GM23338 (cell line): ENCODE results near the gene UBA1. TPM values are rescaled to one million over a fixed set of nuclear protein-coding genes. Genes with fewer than 3 reads are reported as not detected.
A peak's percentile ranks its signal among the peaks of the same experiment; 100 is the strongest.

Experiments used
- ATAC-seq: fragments of 200-7000 bp; cut with Tn5 transposase; 3 replicates; pipeline ENCODE4 v1.9.1; 2020
- DNase-seq: peaks from one replicate; pipeline ENCODE4 v3.0.0-alpha.2; 2015; ENCODE audit warnings: low spot score
- H2AFZ ChIP-seq: fragments of 200-600 bp; sonication (generic); 2 replicates; pipeline ENCODE4 v1.8.0; 2016; ENCODE audit warnings: antibody characterized with exemption, mild to moderate bottlenecking, moderate library complexity
- H3F3A ChIP-seq: fragments of 200-600 bp; sonication (generic); replicated peaks from 2 replicates; pipeline ENCODE4 v1.8.0; 2017; ENCODE audit warnings: antibody characterized with exemption, mixed run types, low read depth
- H3K27ac ChIP-seq: fragments of 200-600 bp; sonication (generic); 2 replicates; pipeline ENCODE4 v1.6.1; 2016; ENCODE audit warnings: low read depth
- H3K27me3 ChIP-seq: fragments of 200-600 bp; sonication (generic); 2 replicates; pipeline ENCODE4 v1.8.0; 2016; ENCODE audit warnings: mild to moderate bottlenecking, mixed run types, moderate library complexity; ENCODE audit not compliant: insufficient read depth
- H3K36me3 ChIP-seq: fragments of 200-600 bp; sonication (generic); 2 replicates; pipeline ENCODE4 v1.8.0; 2016; ENCODE audit warnings: mild to moderate bottlenecking; ENCODE audit not compliant: insufficient read depth
- H3K4me1 ChIP-seq: fragments of 200-600 bp; sonication (generic); 2 replicates; pipeline ENCODE4 v1.8.0; 2016; ENCODE audit warnings: mild to moderate bottlenecking, moderate library complexity; ENCODE audit not compliant: insufficient read depth
- H3K4me2 ChIP-seq: fragments of 200-600 bp; sonication (generic); 2 replicates; pipeline ENCODE4 v1.7.1; 2017; ENCODE audit warnings: mixed run types
- H3K4me3 ChIP-seq: fragments of 200-600 bp; sonication (generic); 2 replicates; pipeline ENCODE4 v1.6.1; 2016; ENCODE audit warnings: mixed run types
- H3K79me2 ChIP-seq: fragments of 200-600 bp; sonication (generic); replicated peaks from 2 replicates; pipeline ENCODE4 v1.8.0; 2017; ENCODE audit warnings: mild to moderate bottlenecking; ENCODE audit not compliant: insufficient read depth
- H3K9me2 ChIP-seq: fragments of 200-600 bp; sonication (generic); 2 replicates; pipeline ENCODE4 v1.8.0; 2017; ENCODE audit not compliant: insufficient read depth
- H4K20me1 ChIP-seq: fragments of 200-600 bp; sonication (generic); replicated peaks from 2 replicates; pipeline ENCODE4 v1.8.0; 2017; ENCODE audit warnings: mild to moderate bottlenecking; ENCODE audit not compliant: insufficient read depth
- H3K27ac Mint-ChIP-seq: 2 replicates; pipeline ENCODE4 v1.8.0; 2020; ENCODE audit warnings: inconsistent platforms, mild to moderate bottlenecking, moderate library complexity, mixed read lengths
- H3K27me3 Mint-ChIP-seq: 3 replicates; pipeline ENCODE4 v1.8.0; 2022; ENCODE audit warnings: low read depth, mild to moderate bottlenecking, moderate library complexity, mixed read lengths, inconsistent platforms; ENCODE audit not compliant: insufficient read depth, poor library complexity
- H3K36me3 Mint-ChIP-seq: 3 replicates; pipeline ENCODE4 v1.8.0; 2021; ENCODE audit warnings: low read depth, mild to moderate bottlenecking, inconsistent platforms, moderate library complexity, mixed read lengths
- H3K4me1 Mint-ChIP-seq: 3 replicates; pipeline ENCODE4 v1.8.0; 2020; ENCODE audit warnings: mild to moderate bottlenecking, inconsistent platforms, mixed read lengths
- H3K4me3 Mint-ChIP-seq: 3 replicates; pipeline ENCODE4 v1.8.0; 2021; ENCODE audit warnings: moderate library complexity, mild to moderate bottlenecking, inconsistent platforms, mixed read lengths
- H3K9me3 Mint-ChIP-seq: 3 replicates; pipeline ENCODE4 v1.8.0; 2020; ENCODE audit warnings: moderate library complexity, mild to moderate bottlenecking, inconsistent platforms, mixed read lengths
- CREB1 ChIP-seq: fragments of 250-450 bp; sonication (Bioruptor Pico); IDR thresholded peaks from 2 replicates; pipeline ENCODE4 v1.5.0; 2020; ENCODE audit warnings: low read depth, mild to moderate bottlenecking, moderate library complexity
- polyA plus RNA-seq: library from polyadenylated mRNA; unstranded; fragments of >200 nt; fragmentation: Nextera tagmentation; extraction: Ambion mirVana; gene quantifications from 2 replicates; pipeline ENCODE4 v1.2.1, GENCODE V29; 2016
- total RNA-seq: library from RNA; depleted of rRNA; stranded (reverse); fragments of >200 nt; shearing (Covaris generic); gene quantifications from 2 replicates; pipeline ENCODE4 v1.2.3, GENCODE V29; 2014
- TF ChIP-seq, protein P1 (sequence below): fragments of 250-450 bp; sonication (Bioruptor Pico); IDR thresholded peaks from 2 replicates; pipeline ENCODE4 v1.5.0; 2020; ENCODE audit warnings: mild to moderate bottlenecking, moderate library complexity

UBA1 gene
- total and polyA plus RNA-seq, 2 experiments from 2014 or later: 104 to 377 TPM

DNA sequence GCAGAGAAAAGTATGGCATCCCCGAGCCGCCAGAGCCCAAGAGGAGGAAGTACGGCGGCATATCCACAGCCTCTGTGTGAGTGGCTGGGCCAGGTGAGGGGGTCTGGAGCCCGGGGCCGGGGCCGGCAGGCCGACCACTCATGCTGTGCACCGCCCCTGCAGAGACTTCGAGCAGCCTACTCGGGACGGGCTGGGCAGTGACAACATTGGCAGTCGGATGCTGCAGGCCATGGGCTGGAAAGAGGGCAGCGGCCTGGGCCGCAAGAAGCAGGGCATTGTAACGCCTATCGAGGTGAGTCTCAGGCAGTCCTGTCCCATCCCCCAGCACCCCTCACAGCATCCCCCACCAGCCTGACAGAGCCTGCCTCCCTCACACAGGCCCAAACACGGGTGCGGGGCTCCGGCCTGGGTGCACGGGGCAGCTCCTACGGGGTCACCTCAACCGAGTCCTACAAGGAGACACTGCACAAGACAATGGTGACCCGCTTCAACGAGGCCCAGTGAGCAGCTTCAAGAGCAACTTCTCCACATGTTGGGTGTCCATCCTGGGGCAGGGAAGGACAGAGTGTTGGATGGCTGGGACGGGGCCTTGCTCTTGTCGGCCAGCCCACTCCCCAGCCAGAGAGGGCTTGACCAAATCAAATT lies 7.4 kb upstream of the UBA1 start (continued):
- TF ChIP-seq, protein P1, sequence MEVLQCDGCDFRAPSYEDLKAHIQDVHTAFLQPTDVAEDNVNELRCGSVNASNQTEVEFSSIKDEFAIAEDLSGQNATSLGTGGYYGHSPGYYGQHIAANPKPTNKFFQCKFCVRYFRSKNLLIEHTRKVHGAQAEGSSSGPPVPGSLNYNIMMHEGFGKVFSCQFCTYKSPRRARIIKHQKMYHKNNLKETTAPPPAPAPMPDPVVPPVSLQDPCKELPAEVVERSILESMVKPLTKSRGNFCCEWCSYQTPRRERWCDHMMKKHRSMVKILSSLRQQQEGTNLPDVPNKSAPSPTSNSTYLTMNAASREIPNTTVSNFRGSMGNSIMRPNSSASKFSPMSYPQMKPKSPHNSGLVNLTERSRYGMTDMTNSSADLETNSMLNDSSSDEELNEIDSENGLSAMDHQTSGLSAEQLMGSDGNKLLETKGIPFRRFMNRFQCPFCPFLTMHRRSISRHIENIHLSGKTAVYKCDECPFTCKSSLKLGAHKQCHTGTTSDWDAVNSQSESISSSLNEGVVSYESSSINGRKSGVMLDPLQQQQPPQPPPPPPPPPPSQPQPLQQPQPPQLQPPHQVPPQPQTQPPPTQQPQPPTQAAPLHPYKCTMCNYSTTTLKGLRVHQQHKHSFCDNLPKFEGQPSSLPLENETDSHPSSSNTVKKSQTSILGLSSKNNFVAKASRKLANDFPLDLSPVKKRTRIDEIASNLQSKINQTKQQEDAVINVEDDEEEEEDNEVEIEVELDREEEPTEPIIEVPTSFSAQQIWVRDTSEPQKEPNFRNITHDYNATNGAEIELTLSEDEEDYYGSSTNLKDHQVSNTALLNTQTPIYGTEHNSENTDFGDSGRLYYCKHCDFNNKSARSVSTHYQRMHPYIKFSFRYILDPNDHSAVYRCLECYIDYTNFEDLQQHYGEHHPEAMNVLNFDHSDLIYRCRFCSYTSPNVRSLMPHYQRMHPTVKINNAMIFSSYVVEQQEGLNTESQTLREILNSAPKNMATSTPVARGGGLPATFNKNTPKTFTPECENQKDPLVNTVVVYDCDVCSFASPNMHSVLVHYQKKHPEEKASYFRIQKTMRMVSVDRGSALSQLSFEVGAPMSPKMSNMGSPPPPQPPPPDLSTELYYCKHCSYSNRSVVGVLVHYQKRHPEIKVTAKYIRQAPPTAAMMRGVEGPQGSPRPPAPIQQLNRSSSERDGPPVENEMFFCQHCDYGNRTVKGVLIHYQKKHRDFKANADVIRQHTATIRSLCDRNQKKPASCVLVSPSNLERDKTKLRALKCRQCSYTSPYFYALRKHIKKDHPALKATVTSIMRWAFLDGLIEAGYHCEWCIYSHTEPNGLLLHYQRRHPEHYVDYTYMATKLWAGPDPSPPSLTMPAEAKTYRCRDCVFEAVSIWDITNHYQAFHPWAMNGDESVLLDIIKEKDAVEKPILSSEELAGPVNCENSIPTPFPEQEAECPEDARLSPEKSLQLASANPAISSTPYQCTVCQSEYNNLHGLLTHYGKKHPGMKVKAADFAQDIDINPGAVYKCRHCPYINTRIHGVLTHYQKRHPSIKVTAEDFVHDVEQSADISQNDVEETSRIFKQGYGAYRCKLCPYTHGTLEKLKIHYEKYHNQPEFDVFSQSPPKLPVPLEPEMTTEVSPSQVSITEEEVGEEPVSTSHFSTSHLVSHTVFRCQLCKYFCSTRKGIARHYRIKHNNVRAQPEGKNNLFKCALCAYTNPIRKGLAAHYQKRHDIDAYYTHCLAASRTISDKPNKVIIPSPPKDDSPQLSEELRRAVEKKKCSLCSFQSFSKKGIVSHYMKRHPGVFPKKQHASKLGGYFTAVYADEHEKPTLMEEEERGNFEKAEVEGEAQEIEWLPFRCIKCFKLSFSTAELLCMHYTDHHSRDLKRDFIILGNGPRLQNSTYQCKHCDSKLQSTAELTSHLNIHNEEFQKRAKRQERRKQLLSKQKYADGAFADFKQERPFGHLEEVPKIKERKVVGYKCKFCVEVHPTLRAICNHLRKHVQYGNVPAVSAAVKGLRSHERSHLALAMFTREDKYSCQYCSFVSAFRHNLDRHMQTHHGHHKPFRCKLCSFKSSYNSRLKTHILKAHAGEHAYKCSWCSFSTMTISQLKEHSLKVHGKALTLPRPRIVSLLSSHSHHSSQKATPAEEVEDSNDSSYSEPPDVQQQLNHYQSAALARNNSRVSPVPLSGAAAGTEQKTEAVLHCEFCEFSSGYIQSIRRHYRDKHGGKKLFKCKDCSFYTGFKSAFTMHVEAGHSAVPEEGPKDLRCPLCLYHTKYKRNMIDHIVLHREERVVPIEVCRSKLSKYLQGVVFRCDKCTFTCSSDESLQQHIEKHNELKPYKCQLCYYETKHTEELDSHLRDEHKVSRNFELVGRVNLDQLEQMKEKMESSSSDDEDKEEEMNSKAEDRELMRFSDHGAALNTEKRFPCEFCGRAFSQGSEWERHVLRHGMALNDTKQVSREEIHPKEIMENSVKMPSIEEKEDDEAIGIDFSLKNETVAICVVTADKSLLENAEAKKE (CRISPR knock-in tag): no peak

DNA sequence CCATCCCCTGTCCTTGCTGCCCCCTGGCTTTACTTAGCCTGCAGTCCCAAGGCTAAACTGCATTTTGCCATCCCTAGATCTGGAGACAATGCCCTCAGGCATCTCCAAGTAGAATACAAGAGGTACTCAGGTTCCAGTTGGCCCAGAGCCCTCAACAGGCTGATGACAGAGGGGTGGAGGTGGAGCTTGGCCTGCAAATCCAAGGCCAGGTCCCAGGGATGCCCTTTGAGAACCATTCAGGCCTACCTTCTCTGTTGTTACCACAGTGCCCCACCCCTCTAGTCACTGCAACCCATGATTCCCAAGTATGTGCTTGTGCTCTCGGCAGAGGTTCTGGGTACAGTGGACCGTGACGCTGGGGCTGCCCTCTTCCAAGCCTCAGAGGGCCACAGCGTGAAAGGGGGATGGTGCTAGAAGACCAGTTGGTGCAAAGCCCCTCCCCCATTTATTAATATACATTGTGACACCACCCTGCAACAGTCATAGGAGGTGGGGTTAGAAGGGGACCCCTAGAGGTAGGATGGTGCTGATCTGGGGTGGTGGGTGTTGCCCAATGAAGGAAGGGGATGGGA lies 6.4 kb upstream of the UBA1 start:
- H3K4me1 Mint-ChIP-seq: peaks cover 3% of the 10 kb centered on the region; the same call in 2 of the 3 replicates
- ATAC-seq: peak; percentile 4; the same call in 1 of the 3 replicates
- peak; percentile 25 for DNase-seq
- peaks cover 4% of the 10 kb centered on the region; the same call in 1 of the 2 replicates for H3K79me2 ChIP-seq
- no peak overlapping the region for H3K27ac Mint-ChIP-seq
- no peaks in the 10 kb centered on the region for H3K27me3 ChIP-seq
- no peak overlapping the region for H3K4me2 ChIP-seq
- no peaks in the 10 kb centered on the region for H3K9me3 Mint-ChIP-seq
- no peak overlapping the region for H3K4me3 Mint-ChIP-seq
- H2AFZ ChIP-seq: no peak overlapping the region
- no peaks in the 10 kb centered on the region for H3K36me3 ChIP-seq
- peaks cover 5% of the 10 kb centered on the region for H3K27me3 Mint-ChIP-seq
- H3K36me3 Mint-ChIP-seq: peaks cover 30% of the 10 kb centered on the region; the same call in 2 of the 3 replicates
- no peak for TF ChIP-seq CREB1 (CRISPR knock-in tag)
- no peaks in the 10 kb centered on the region for H4K20me1 ChIP-seq
- no peak overlapping the region for H3K4me3 ChIP-seq
- no peaks in the 10 kb centered on the region; the same call in 1 of the 2 replicates for H3K4me1 ChIP-seq
- H3F3A ChIP-seq: 0 out of 2 replicates have a peak, but pooled peaks cover 2% of the 10 kb centered on the region
- H3K27ac ChIP-seq: no peak overlapping the region
- no peaks in the 10 kb centered on the region for H3K9me2 ChIP-seq
